Measurements from ENCODE around the gene C10orf95. TPM values are rescaled to one million over a fixed set of nuclear protein-coding genes. Genes with fewer than 3 reads are reported as not detected.

Gene C10orf95
- total and polyA plus RNA-seq, 2 donors (not counting 1 experiment from before 2014, with no cell fraction given): 0.32 to 0.63 TPM

DNA sequence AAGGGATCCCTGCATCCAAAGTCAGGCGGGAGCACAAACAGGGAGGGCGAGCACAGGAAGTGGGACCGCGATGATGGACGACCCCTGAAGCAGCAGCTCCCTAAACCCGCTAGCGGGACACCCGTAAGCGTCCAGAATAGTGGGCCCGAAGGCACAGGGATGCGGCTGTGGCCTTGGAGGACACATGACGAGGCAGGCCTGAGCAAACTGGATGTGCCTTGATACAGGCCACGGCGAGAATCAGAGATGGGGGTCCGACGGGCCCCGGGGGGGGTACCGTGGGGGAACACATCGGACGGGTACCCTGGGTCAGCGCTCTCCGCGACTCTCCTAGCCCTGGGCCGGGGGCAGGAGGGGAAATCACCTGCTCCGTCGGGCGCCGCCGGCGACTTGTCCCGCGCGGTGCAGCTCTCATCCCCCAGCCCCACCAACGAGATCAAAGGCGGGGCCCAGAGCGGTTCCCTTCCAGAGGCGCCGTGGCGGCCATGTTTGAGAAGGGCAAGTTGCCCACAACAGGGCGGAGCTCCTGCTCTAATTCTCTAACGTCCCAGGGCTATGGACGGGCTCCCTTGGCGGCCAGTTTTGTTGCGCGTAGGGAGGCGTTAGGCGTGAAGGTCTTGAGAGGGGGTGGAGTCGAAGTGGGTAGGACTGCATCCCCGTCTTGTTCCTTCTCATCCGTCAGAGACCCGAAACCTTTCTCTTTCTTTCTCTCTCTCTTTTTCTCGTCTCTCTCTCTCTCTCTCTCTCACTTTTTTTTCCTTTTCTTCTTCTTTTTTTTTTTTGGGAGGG is 19.0 kb downstream of the C10orf95 start, which contains the start of gene CUEDC2:
Gene CUEDC2 (minus strand): TSS at position 413 of the 789 bp plus-strand sequence. CDS start 7,386 bp downstream, outside the sequence.
- no peaks in the 10 kb centered on the region for H3K27me3 ChIP-seq (replicated peaks in 1 of 4; ENCODE audit: control extremely low read depth in 1 of 4, control insufficient read depth in 3 of 4, insufficient read depth in 4 of 4, low read length in 3 of 4)

More for the DNA sequence above, 19.0 kb downstream of the C10orf95 start, which contains the start of gene CUEDC2:
- no peaks in the 10 kb centered on the region for H3K9me3 ChIP-seq (ENCODE audit: control extremely low read depth in 1 of 3, control insufficient read depth in 2 of 3, insufficient read depth in 1 of 3, low read length in 2 of 3)
- H3K4me2 ChIP-seq (replicated peaks; ENCODE audit: low read depth, low read length, poor library complexity, severe bottlenecking): peak within 1 kb of the TSS; percentile 90
- peak; percentile 96 for DNase-seq
- H3K9ac ChIP-seq (ENCODE audit: low read length): peak within 1 kb of the TSS; percentile 88
- Mint-ChIP-seq H3K27ac (peak within 1 kb of the TSS; percentile 91), H3K27me3 (no peaks in the 10 kb centered on the region), H3K4me1 (peaks cover 37% of the 10 kb centered on the region), H3K4me3 (peak within 1 kb of the TSS; percentile 96), H3K9me3 (ENCODE audit: insufficient read depth) (no peaks in the 10 kb centered on the region)
- WGBS (ENCODE audit: insufficient coverage): under 1% methylated on average over 43 of the region's 52 CpGs
- peak within 1 kb of the TSS; percentile 28 to 75 for H3K27ac ChIP-seq (ENCODE audit: low read length in 2 of 2)
- intact Hi-C loops (cut with micrococcal nuclease): loop anchor here (1.0 kb wide), 5 partner anchors 11 to 187 kb away; partner anchors contain the start of genes ACTR1A and GBF1
- ChIA-PET CTCF (interaction anchor here (0.9 to 2.4 kb wide), 8 partner anchors 11 to 203 kb away, joined by 3 to 22 read pairs (median 10); partner anchors contain the start of genes C10orf95, FBXL15 and NFKB2), POLR2A (interaction anchor here (0.6 to 3.8 kb wide), 12 partner anchors 11 to 214 kb away, joined by 3 to 32 read pairs (median 6); partner anchors contain the start of genes ACTR1A, C10orf95, FBXL15 and NFKB2)
- TF ChIP-seq, protein P1, sequence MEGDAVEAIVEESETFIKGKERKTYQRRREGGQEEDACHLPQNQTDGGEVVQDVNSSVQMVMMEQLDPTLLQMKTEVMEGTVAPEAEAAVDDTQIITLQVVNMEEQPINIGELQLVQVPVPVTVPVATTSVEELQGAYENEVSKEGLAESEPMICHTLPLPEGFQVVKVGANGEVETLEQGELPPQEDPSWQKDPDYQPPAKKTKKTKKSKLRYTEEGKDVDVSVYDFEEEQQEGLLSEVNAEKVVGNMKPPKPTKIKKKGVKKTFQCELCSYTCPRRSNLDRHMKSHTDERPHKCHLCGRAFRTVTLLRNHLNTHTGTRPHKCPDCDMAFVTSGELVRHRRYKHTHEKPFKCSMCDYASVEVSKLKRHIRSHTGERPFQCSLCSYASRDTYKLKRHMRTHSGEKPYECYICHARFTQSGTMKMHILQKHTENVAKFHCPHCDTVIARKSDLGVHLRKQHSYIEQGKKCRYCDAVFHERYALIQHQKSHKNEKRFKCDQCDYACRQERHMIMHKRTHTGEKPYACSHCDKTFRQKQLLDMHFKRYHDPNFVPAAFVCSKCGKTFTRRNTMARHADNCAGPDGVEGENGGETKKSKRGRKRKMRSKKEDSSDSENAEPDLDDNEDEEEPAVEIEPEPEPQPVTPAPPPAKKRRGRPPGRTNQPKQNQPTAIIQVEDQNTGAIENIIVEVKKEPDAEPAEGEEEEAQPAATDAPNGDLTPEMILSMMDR (IDR thresholded peaks at IDR 0.05): no peak
- no peak for TF ChIP-seq EZH2 (IDR thresholded peaks at IDR 0.05; ENCODE audit: borderline replicate concordance, insufficient read depth, low read depth, low read length, poor library complexity, severe bottlenecking)
- no peaks in the 10 kb centered on the region for H4K20me1 ChIP-seq (ENCODE audit: control insufficient read depth, insufficient read depth, low read length, poor library complexity, severe bottlenecking)
- H2AFZ ChIP-seq (ENCODE audit: insufficient read depth, low read depth, low read length, poor library complexity, severe bottlenecking): peak within 1 kb of the TSS; percentile 95
- peak within 1 kb of the TSS; percentile 54 to 93 (median 90) for H3K4me3 ChIP-seq (ENCODE audit: control extremely low read depth in 1 of 5, extremely low read depth in 1 of 5, insufficient read depth in 1 of 5, low read depth in 2 of 5, low read length in 4 of 5)
- H3K79me2 ChIP-seq (ENCODE audit: control insufficient read depth, insufficient read depth, low read length): peaks cover 11% of the 10 kb centered on the region
- no peaks in the 10 kb centered on the region for H3K36me3 ChIP-seq (replicated peaks in 1 of 2; ENCODE audit: control extremely low read depth in 1 of 2, control insufficient read depth in 1 of 2, extremely low read depth in 1 of 2, insufficient read depth in 2 of 2, low read length in 1 of 2)
- peak; percentile 98 for ATAC-seq (ENCODE audit: low read depth)
- peaks cover 26 to 42% of the 10 kb centered on the region in 2 donors for H3K4me1 ChIP-seq (ENCODE audit: control insufficient read depth in 2 of 2, insufficient read depth in 2 of 2, low read length in 2 of 2)

Data from B cell (primary cell).